GM21381 (cell line): ENCODE results near the gene P2RX4.
"Not testable (repeated sequence)": the region's sequence is repeated elsewhere in the genome, so short reads cannot be mapped to it uniquely, and the experiment has no call there.

ENCODE experiments used
- ATAC-seq: cut with Tn5 transposase; IDR thresholded peaks from one replicate; pipeline ENCODE4 v1.9.1; 2021; ENCODE audit warnings: mild to moderate bottlenecking, moderate library complexity; ENCODE audit not compliant: unreplicated experiment

The P2RX4 gene

DNA sequence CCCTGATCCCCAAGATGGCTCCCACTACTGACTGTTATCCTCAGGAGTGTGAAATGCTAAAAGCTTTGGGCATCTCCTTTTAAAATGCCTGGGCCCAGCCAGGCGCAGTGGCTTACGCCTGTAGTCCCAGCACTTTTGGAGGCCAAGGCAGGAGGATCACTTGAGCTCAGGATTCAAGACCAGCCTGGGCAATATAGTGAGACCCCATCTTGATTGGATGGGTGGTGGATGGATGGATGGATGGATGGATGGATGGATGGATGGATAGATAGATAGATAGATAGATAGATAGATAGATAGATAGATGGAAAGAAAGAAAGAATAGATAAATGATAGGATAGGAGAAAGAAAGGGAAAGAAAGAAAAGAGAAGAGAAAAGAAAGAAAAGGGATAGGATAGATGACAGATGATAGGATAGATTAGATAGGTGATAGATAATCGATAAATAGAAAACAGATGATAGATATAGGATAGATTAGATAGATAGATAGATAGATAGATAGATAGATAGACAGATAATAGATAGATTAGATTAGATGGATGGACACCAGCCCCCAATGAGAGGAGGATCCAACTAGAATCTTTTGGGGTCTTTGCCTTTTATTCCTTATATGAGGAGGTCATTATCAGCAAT lies 9.5 kb downstream of the P2RX4 start:
- no peak for ATAC-seq

DNA sequence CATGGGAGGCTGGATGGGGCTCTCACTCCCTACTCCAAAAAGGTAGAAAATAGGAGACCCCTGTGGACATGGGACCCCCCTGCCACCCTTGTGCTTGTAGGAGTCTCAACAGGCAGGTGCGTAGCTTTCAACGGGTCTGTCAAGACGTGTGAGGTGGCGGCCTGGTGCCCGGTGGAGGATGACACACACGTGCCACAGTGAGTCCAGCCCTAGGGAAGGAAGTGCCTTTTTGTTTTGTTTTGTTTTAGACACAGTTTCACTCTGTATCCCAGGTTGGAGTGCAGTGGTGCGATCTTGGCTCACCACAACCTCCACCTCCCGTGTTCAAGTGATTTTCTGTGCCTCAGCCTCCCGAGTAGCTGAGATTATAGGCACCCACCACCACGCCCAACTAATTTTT lies 12.9 kb downstream of the P2RX4 start:
- no peak for ATAC-seq

DNA sequence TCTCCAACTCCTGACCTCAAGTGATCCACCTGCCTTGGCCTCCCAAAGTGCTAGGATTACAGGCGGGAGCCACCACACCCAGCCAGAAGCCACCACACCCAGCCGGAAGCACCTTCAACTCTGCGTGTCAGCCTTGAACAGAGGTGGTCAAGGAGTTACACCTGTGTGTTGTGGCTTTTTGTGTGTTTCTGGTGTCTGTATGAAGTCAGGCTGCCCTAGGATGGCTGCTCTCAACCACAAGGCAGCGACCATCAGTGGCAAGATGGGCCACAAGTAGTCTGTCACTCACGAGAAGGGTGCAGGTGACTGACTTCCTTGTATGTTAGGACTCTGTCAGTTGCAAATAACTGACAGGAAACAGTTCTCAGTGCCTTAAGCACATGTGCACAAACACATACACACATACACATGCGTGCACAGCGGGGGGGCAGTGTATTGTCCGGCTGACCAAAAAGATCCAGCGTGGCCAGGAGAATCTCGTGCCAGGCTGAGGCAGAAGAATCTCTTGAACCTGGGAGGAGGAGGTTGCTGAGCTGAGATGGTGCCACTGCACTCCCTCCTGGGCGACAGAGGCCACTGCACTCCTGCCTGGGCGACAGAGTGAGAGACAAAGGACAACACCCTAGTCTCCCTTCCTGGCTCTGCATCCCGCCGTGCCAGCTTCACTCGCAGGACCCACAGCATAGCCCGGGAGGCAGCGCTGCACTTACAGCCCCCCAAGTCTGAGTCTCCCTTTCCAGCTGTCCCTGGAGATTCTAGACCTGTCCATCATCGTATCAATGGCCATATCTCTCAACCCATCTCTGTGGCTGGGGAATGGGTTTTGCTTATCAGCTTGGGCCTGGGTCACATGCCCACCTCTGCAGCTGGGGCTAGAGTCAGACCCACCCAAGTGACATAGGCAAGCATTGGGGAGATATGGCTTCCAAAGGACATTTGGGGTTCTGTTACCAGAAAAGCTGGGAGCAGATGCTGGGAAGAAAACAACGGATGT lies 13.7 kb downstream of the P2RX4 start:
- ATAC-seq: peak; percentile 47

DNA sequence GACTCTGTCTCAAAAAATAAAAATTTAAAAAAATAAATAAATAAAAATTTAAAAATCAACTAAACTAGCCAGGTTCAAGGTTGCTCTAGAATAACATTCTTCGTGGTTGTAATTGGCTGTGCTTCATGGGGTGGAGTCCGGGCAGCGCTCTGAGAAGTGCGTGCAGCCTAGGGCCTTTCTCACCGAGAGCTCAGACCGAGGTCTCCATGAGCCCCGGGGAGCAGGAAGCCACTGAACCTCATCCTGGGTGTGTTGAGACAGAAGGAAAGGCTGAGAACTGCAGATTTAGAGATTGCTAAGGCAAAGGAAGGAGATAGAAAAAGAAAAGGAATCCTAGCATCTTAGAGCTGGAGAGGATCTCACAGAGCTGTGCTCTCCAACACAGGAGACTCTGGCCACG lies 14.7 kb downstream of the P2RX4 start:
- no peak for ATAC-seq

GRCh38 chr12:121226399-121226798 lies 16.5 kb downstream of the P2RX4 start:
- no peak for ATAC-seq

GRCh38 chr12:121226871-121227270 lies 16.9 kb downstream of the P2RX4 start:
- not testable (repeated sequence) for ATAC-seq

DNA sequence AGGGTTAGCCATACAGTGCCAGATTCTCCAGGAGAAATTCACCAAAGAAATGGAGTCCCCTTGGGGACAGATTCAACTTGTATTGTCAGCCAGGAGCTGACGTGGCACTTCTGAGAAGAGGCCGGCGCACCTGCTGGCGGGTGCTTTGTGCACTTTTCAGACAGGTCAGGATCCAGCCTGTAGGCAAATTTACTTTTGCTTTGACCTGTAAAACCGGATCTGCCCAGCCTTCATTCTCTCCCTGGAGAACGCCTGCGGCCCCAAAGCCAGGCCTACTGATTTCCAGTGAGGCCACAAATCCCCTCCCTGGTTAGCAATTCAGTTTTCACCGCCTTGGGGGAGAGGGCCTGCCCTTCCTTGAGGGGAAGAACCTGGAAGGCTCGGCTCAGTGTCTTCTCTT lies 17.4 kb downstream of the P2RX4 start:
- peak; percentile 63 for ATAC-seq

GRCh38 chr12:121228919-121229665 lies 19.2 kb downstream of the P2RX4 start:
- ATAC-seq: no peak

DNA sequence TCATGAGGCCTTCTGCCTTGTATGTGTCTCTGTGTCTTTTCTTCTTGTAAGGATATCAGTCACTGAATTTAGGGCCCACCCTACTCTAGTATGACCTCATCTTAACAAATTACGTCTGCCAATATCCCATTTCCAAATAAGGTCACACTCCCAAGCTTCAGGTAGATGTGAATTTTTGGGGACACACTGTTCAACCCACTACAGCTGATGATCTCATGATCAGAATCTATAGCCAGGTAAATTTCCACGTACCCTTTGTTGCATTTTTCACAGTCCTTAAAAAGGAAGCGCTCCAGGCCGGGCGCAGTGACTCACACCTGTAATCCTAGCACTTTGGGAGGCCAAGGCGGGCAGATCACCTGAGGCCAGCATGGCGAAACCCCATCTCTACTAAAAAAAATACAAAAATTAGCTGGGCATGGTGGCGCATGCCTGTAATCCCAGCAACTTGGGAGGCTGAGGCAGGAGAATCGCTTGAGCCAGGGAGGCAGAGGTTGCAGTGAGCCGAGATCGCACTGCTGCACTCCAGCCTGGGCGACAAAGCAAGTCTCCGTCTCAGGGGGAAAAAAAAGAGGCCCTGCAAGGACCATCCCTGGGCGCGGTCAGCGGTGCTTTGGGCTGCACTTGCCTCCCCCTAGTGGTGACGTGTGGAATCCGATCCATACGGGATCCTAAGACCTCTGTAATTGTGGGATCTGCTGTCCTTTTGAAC lies 20.1 kb downstream of the P2RX4 start:
- not testable (repeated sequence) for ATAC-seq

DNA sequence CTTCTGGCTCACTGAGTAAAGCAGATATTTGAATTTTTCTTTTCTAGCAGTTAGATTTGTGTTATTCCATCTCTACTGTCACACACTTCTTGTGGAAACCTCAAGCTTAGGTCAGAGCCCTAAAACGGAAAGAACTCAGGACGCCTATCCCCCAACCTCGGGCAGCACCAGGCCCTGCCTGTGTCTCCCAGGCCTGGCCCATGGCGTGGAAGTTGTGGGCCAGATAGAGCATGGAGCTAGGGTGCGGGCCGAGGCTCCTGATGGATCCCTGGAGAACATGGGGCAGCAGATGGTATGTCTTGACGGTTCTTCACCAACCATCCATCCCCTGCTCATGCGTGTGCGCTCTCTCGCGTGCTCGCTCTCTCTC lies 20.6 kb downstream of the P2RX4 start:
- ATAC-seq: no peak

DNA sequence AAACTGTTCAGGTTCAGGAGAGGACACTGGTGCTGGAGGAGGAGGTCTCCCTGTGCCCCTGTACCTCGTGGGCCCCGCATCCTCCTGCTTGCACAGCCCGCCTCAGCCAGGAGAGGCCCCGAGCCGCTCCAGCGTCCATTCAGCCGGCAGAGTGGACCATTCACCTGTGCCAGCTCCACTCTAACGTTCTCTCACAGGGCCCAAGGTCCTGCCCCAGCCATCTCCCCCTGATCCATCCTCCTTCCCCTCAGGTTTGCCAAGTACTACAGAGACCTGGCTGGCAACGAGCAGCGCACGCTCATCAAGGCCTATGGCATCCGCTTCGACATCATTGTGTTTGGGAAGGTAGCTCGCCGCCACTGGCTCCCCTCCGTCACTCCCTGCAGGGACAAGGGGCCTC lies 22.2 kb downstream of the P2RX4 start:
- no peak for ATAC-seq

GRCh38 chr12:121232977-121233627 lies 23.2 kb downstream of the P2RX4 start:
- no peak for ATAC-seq

DNA sequence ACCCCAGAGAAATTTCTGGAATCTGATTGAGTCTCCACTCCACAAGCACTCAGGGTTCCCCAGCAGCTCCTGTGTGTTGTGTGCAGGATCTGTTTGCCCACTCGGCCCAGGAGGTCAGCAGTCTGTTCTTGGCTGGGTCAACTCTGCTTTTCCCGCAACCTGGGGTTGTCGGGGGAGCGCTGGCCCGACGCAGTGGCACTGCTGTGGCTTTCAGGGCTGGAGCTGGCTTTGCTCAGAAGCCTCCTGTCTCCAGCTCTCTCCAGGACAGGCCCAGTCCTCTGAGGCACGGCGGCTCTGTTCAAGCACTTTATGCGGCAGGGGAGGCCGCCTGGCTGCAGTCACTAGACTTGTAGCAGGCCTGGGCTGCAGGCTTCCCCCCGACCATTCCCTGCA lies 23.7 kb downstream of the P2RX4 start:
- no peak for ATAC-seq

GRCh38 chr12:121236776-121237175 lies 26.8 kb downstream of the P2RX4 start:
- ATAC-seq: no peak

GRCh38 chr12:121237415-121237814 lies 27.5 kb downstream of the P2RX4 start:
- no peak for ATAC-seq

GRCh38 chr12:121238086-121238485 lies 28.2 kb downstream of the P2RX4 start:
- no peak for ATAC-seq

DNA sequence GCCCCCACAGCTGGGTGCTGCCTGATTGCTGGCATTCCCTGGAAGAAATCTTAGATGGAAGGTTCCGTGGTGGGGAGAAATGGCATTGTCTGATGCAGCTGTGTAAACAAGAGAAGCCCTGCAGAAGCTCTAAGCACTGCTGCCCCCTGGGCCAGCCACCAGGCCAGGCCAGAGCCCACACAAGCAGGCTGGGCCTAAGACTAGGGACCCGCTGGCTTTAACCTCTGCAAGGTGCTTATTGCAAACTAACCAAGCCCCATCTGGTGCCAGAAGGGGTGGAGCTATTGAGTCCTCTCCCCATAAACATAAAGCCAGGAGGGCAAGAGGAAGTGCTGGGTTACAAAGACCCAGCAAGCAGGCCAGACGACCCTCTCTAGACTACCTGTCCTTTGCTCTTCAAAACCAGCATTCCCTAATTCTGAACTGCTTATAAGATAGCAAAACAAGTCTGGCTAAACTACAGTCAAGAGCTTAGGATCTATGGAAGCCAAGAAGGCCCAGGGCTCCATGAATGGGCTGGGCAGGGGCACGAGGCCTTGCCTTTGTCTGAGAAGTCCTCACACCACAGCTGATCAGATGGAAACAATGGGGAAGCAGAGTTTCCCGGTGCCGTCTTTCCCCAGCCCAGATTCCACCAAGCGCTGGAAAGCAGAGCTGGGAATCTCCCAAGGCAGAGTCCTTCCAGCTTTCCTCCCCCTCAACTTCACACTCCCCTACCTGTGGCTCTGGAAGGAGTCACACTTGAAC lies 28.8 kb downstream of the P2RX4 start:
- no peak for ATAC-seq

DNA sequence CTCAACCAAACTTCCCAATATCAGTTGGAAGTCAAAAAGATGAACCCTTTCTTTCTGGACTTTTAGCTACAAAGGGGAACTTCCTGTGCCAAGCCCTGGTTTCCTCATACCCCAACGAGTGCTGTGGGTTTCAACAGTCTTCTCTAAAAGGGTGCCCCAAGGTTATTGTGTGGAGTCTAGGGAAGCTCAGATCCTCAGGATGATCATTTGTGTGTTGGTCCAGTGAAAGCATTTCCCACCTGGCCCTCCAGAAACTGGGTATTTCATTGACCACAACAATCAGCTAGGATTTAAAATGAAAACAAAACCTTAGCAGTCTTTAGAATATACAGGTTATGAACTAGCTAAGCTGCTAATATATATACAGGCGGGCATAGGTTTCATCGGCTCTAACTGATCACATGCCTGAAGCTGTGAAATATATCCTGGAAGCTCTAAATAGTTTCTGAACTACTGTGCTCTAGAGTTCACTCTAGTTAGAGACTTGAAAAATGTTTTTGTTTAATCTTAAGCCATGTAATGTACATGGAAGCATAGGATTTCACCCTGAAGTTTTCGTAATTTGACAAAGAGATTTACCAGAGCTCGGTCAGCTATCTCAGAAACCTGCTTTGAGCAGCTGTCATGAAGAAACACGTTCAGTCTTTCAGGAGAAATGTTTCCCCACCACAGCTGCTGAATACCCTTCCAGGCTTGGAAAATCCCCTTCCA lies 29.6 kb downstream of the P2RX4 start:
- ATAC-seq: no peak

DNA sequence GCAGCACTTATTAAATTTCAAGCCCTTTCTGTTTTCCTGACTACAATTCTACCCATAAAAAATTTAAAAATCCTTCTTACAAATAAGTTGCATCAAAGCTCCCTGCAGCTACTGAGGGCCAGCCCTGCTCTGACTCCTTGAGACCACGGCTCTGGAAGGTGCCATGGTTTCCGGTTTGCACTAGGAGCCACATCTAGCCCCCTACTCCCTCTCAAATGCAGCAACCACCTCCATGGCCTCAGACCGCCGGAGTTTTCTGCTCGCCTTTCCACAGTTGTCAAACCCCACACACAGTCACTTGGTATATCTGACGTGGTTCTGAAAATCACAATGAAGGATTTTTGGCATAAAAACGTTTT lies 30.1 kb downstream of the P2RX4 start:
- no peak for ATAC-seq
